T follicular helper cell (primary cell): ENCODE results near the gene FAM72C.
"Not testable (repeated sequence)": the region's sequence is repeated elsewhere in the genome, so short reads cannot be mapped to it uniquely, and the experiment has no call there.

Experiments
- DNase-seq: peaks from one replicate; pipeline ENCODE4 v3.0.0-alpha.2; 2020; ENCODE audit warnings: low read depth
- total RNA-seq, 2 experiments: gene quantifications; one replicate each; lab custom pipeline; 2026; lab: John Stamatoyannopoulos, UW

The FAM72C gene
- 0 to 0.04 reads per million in 2 experiments for total RNA-seq

DNA sequence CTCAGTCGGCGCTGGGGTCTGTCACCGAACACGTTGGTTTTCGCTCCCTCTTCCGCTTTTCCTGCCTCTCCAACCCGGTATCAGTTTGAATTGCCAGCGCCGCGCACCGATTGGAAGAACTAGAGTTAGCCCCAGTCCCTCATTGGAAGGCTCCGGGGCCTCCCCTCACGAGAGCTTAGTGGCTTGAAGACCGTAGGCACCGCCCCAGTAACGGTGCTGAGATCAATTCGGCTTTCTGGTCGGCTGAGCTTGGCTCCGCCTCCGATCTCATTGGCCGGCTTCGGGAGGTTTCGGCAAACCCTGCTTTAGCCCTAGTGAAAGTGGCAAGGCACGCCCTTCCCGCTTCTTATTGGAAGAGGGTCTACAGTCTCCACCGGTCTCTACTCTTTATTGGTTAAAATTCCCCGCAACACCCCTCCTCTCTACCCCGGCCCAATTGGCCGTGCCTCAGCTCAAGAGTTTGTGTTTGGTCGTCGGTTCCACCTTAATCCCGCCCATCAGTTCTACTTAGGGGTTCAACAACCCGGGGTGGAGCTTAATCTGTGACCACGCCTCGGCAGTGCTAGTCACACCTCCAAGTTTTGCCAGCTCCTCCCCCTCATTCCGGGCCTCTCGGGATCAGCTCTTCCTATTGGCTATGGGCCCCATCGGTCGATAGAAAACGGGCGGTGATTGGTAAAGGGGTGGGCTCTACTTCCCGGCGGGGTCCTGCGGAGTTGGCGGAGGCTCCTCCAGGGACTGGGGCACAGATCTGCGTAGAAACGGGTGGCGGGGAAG, at the start of gene FAM72C:
FAM72C (minus strand) TSS at position 63 of the 777 bp plus-strand sequence. CDS start 845 bp downstream, outside the sequence.
- not testable (repeated sequence) for DNase-seq

DNA sequence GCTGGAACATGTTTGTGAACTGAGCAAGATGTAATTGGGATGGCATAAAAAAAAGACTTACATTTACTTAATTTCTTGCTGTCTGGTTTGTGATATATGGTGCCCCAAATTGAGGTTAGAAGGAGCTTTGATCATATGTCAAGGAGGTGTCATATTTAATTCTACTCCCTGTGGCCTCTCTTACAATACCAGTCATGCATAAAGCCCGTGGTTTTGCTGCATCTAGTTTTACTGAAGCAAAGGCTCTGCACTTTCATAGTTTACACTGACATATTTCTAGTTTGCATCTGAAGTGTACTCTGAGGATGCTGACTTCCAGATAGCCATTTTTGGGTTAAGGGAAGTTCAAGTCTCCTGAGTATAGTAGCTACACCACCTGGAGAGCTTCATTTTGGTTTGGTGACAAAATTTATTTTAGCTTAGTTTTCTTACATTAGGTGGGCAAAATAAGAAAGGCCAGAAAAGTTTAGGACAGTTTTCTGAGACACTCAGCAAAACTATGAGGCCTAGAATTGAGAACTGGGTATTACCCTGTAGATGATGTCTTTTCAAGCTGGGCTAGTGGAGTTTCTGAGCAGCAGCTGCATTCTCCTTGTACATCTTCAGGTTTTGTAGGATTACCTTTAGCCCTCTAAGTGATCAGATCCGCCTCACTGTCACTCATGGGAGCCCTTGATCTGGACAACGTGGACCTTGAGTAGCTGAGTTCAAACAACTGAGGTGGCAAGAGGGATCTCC, 48.4 kb upstream of the FAM72C start:
- DNase-seq: not testable (repeated sequence)

GRCh38 chr1:144019101-144019500, 47.3 kb upstream of the FAM72C start:
- not testable (repeated sequence) for DNase-seq

DNA sequence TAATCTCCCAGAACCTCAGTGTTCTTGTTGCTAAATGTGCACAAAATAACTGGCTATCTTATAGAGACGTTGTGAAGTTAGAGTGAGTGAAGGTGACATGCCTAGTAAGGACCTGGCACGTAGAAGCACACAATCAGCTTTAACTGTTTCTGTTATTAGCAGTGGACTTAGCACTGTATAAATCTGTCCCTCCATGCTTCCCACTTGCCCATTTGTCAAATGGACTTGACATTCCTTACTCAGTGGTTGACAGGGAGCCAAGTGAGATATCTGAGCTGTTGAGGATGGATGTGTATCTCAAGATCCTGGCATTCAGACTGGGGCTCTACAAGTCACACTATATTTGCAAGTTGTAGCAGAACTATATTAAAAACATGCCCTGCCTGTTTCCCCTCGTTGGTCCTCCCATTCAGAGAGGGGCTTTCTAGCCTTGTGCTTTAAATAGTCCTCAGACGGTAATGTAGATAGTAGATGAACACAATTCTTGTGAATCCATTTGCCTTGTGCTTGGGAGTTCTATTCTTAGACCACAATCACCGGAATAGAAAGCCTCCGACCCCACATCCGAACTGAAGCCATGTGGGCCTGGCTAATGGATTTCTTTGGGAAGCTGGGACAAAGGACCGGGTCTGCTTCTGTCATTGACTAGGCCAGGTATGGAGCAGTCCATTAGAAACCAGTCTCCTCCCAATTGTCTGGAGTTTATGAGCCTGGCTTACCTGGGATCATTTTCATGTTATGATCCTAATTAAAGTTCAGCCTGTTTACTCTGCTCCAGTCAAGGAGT, 43.6 kb upstream of the FAM72C start:
- DNase-seq: not testable (repeated sequence)

- DNase-seq: not testable (repeated sequence)
These were observed 42.7 kb upstream of the FAM72C start for GRCh38 chr1:144014528-144014927.

DNA sequence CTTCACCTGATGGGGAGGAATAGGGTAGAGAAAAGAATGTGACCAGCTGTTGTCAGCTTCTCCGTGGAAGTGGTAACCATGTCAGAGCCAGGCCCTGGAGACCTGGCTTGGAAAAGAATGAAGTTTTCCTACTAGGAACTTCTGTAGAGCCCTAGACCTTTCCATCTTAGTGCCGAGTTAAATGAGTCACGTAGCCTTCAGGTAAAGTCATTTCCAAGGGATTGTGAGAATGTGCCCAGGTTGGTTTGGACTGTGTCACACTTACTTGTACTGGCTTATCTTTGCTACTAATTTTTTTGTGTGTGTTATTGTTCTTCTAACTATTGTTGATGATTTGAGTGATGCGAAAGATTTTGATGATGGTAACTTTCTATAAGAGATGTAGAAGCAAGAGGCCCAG, 42.3 kb upstream of the FAM72C start:
- not testable (repeated sequence) for DNase-seq

- DNase-seq: not testable (repeated sequence)
These were observed 40.5 kb upstream of the FAM72C start for GRCh38 chr1:144012168-144012733.

DNA sequence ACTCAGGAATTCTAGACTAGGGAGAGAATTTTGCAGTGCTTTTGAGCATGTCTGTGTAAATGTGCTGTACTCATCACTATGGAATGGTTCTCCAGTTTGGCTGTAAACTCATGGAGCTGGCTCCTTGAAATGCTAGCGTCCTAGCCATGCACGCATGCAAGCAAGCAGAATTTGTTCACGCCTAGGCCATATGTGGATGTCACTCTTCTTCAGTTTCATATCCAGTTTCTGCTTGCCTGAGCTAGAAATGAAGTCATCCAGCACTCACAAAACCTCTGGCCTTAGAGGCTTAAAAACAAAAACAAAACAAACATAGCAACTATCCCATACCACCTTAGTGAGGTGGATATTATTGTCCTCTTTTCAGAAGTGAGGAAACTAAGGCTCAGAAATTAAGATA, 37.6 kb upstream of the FAM72C start:
- DNase-seq: not testable (repeated sequence)

GRCh38 chr1:144004259-144004658, 32.5 kb upstream of the FAM72C start:
- not testable (repeated sequence) for DNase-seq

DNA sequence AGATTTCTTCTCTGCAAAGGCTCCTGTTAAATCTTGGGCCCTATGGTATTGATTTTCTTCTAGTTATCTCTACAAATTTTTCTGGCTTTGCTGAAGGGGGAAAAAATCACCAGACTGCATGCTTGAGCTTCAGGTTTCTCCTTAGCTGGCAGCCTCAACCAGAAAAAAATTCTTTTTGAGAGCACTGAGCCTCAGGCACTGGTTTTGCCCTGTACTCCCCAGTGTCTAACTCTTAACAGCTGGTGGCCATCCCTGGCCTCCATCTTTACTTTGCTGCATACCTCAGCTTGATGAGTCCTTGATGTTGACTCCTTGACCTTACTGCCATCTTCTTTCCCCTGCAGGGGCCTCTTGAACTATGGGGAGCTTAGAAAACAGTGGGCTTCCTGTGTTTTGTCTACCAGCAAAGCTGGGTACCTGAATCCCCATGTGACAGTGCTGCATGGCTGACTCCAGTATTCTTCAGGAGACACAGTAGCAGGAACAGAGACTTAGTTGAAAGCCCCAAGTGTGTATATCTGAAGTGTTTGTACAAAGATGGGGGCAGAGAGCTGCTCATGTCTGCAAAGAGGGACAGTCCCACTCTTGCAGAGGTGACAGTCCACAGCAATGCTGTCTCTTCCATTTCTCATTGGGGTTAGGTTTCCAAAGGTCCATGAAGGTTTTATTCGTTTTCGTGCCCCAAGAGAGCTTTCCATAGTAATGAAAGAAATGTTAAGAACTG, 31.7 kb upstream of the FAM72C start:
- DNase-seq: not testable (repeated sequence)

GRCh38 chr1:144002141-144002881, 30.5 kb upstream of the FAM72C start:
- not testable (repeated sequence) for DNase-seq

DNA sequence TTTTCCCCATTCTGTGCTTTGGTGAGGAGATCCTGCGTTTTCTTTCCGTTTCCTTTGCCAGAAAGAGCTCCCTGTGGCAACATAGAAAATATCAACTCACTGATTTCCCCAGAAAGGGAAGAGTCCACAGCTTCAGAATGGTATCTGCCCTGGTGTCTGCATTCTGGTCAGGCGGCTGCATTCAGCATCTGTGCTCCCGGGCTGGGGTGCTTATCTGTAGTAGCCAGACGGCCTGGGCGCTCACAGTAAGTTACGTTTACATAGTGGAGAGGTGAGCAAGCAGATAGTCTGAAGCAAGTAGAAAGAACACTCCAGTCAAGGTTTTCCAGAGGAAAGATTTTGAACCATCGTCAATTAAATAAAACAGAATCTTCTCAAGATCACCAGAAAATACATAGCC, 29.3 kb upstream of the FAM72C start:
- not testable (repeated sequence) for DNase-seq

DNA sequence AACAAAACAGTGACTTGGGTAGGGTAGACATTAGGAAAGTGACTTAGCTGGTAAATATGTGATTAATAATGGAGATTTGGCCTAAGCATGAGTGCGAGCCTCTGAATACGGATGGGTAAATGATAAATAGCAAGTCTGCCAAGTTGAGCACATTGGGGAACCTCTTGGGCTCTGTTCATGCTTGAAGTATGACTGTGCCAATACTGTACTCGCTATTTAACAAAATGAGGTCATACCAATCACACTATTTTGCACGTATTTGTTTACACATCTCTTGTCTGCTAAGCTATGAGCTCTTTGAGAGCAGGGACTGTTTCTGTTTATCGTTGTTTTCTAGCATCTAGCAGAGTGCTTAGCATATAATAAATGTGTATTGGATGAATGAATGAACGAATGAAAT, 24.2 kb upstream of the FAM72C start:
- not testable (repeated sequence) for DNase-seq

DNA sequence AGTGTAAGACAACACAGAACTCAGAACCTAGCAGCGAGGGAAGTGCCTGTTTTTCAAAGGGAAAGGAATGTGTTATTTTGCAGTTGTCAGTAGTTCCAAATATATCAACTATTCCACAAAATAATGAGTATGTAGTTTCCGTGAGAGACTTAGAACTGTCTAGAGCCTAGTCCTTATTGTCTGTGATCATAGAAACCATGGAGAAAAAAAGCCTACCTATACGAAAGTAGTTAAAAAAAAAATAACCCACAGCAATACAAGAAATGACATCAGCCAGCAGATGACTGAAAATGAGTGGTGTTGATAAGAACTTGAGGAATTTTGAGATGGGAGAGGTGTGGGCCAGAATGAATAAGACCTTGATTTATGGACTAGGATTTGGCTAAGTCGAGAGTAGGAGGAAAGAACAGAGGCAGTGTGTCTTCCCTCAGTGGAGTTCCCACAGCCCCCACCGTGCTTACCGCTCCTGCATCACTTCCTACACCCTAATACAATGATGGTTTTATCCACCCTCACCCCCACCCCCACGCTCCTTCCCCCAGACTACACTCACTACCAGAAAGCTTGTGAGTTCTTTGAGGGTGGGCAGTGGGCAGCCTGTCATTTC, 21.6 kb upstream of the FAM72C start:
- DNase-seq: not testable (repeated sequence)

DNA sequence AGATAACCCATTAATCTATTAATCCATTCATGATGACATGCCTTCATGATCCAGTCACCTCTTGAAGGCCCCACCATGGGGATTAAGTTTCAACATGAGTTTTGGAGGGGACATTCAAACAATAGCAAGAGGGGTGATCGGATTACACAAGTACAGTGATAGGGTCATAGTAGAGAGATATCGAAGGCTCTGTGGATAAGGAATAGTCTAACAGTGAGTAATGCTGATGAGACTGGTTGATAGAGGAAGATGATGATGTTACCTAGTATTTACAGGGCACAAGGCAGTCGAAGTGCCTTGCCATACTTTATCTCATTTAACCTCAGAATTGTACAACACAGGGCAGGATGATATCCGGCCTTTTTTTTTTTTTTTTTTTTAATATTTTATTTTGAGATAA, 18.9 kb upstream of the FAM72C start:
- not testable (repeated sequence) for DNase-seq

- not testable (repeated sequence) for DNase-seq
These were observed 17.9 kb upstream of the FAM72C start for GRCh38 chr1:143989719-143990118.

- not testable (repeated sequence) for DNase-seq
These were observed 17.6 kb upstream of the FAM72C start for GRCh38 chr1:143989427-143989712.

DNA sequence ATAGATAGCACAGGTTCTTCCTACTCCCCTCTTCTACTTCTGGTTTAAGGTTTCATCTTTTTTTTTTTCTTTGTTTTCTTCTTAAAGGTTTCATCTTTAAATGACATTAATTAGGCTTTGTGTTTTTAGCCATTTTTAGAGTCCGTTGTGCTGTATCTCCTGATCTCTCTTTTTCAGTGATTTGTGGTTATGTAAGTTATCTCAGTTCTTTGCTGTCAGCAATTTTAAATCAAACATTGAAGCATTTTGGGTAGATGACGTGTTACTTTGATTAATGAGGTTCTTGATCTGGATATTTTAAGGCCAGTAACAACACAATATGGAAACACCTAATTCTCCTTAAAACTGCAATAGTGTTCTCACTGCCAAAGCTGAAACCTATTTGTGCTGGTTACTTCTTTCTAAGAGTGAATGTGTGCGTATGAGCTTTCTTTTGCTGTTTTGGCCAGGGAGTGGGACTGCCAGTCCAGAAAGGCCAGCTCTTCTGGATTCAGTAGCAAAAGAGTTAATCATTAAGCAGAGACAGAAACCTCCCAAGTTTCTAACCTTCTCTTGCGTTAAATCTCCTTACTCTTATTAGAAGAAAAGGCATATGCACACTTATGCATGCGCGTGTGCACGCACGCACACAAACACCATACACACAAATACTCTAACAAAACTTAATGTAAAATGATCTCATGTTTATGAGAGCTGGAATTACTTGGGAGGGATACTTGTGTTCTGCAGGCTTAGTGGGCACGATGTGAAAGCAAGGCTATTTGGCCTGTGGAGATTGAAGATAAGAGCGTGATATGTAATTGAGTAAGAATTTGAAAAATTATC, 17.0 kb upstream of the FAM72C start:
- not testable (repeated sequence) for DNase-seq

DNA sequence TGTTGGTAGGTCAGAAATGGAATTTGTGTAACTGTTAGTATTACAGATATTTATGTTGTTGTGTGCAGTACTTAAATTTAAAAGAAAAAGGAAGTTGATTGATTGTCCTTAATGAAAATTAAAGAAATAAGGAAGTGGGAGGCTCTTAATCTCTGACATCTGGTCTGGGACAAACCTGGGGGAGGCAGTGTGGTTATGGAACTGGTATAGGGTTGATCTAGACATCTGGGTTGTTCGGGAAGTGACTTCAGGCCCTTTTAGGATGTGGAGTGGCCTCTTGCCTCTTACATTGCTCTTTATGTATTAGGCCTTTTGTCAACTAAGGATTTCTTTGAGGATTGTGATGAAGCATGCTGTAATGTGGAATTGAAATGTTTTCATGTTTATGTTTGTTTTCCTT, 16.1 kb upstream of the FAM72C start:
- not testable (repeated sequence) for DNase-seq
